ENCODE results near the gene NAA20.

The NAA20 gene

GRCh38 chr20:20023395-20023794, 6.2 kb downstream of the NAA20 start:
- Histone ChIP-seq H3K27me3 (ENCODE audit: control insufficient read depth in 1 of 2, insufficient read depth in 2 of 2, low read length in 2 of 2) (no peaks in the 10 kb centered on the region), H3K9me3 (ENCODE audit: low read length) (no peaks in the 10 kb centered on the region), H3K4me3 (ENCODE audit: low read depth in 1 of 2, low read length in 2 of 2) (no peak overlapping the region), H3K36me3 (ENCODE audit: insufficient read depth, low read length) (peaks cover 23% of the 10 kb centered on the region), H3K4me1 (ENCODE audit: insufficient read depth, low read length) (peaks cover 16% of the 10 kb centered on the region), H3K9ac (ENCODE audit: low read length) (no peak overlapping the region), H3K27ac (ENCODE audit: low read depth, low read length) (no peak overlapping the region)

GRCh38 chr20:20024942-20025341, 7.8 kb downstream of the NAA20 start:
- H3K4me3 ChIP-seq (ENCODE audit: low read depth in 1 of 2, low read length in 2 of 2), result no peak overlapping the region
- H3K27me3 ChIP-seq (ENCODE audit: control insufficient read depth in 1 of 2, insufficient read depth in 2 of 2, low read length in 2 of 2), result no peaks in the 10 kb centered on the region
- no peaks in the 10 kb centered on the region for H3K9me3 ChIP-seq (ENCODE audit: low read length)
- no peak overlapping the region for H3K27ac ChIP-seq (ENCODE audit: low read depth, low read length)
- peaks cover 3% of the 10 kb centered on the region for H3K4me1 ChIP-seq (ENCODE audit: insufficient read depth, low read length)
- peaks cover 26% of the 10 kb centered on the region for H3K36me3 ChIP-seq (ENCODE audit: insufficient read depth, low read length)
- no peak overlapping the region for H3K9ac ChIP-seq (ENCODE audit: low read length)

DNA sequence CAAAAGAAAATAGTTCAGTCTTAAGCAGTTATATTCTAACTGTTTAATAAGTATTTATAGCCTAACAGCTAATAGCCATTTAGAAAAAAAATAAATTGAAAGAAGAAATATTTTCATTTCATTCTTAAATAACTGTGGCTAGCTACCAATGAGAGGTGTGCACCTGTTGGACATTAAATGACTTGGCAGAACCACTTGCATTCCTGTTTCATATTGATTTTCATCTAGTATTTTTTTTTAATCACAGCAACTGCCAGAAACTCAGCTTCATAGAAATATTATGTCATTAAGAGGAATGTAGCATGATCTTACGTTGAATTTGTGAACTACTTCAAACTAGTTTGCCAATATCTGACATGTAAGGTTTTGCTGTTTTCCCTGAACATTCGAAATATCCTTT, 10.1 kb downstream of the NAA20 start:
- H3K4me3 ChIP-seq (ENCODE audit: low read depth in 1 of 2, low read length in 2 of 2), result no peak overlapping the region
- no peak overlapping the region for H3K27ac ChIP-seq (ENCODE audit: low read depth, low read length)
- no peaks in the 10 kb centered on the region for H3K9me3 ChIP-seq (ENCODE audit: low read length)
- no peak overlapping the region for H3K9ac ChIP-seq (ENCODE audit: low read length)
- no peaks in the 10 kb centered on the region for H3K4me1 ChIP-seq (ENCODE audit: insufficient read depth, low read length)
- H3K27me3 ChIP-seq (ENCODE audit: control insufficient read depth in 1 of 2, insufficient read depth in 2 of 2, low read length in 2 of 2), result no peaks in the 10 kb centered on the region
- H3K36me3 ChIP-seq (ENCODE audit: insufficient read depth, low read length), result peaks cover 43% of the 10 kb centered on the region

- no peaks in the 10 kb centered on the region for H3K9me3 ChIP-seq (ENCODE audit: low read length)
- H3K4me3 ChIP-seq (ENCODE audit: low read depth in 1 of 2, low read length in 2 of 2), result no peak overlapping the region
- H3K4me1 ChIP-seq (ENCODE audit: insufficient read depth, low read length), result no peaks in the 10 kb centered on the region
- no peaks in the 10 kb centered on the region for H3K27me3 ChIP-seq (ENCODE audit: control insufficient read depth in 1 of 2, insufficient read depth in 2 of 2, low read length in 2 of 2)
- H3K9ac ChIP-seq (ENCODE audit: low read length), result no peak overlapping the region
- no peak overlapping the region for H3K27ac ChIP-seq (ENCODE audit: low read depth, low read length)
- H3K36me3 ChIP-seq (ENCODE audit: insufficient read depth, low read length), result peaks cover 72% of the 10 kb centered on the region
Observed at GRCh38 chr20:20031790-20032189, 14.6 kb downstream of the NAA20 start.

GRCh38 chr20:20034486-20034885, 17.3 kb downstream of the NAA20 start:
- Histone ChIP-seq H3K4me1 (ENCODE audit: insufficient read depth, low read length) (no peaks in the 10 kb centered on the region), H3K27ac (ENCODE audit: low read depth, low read length) (no peak overlapping the region), H3K9ac (ENCODE audit: low read length) (no peak overlapping the region), H3K9me3 (ENCODE audit: low read length) (no peaks in the 10 kb centered on the region), H3K36me3 (ENCODE audit: insufficient read depth, low read length) (peaks cover 84% of the 10 kb centered on the region), H3K27me3 (ENCODE audit: control insufficient read depth in 1 of 2, insufficient read depth in 2 of 2, low read length in 2 of 2) (no peaks in the 10 kb centered on the region), H3K4me3 (ENCODE audit: low read depth in 1 of 2, low read length in 2 of 2) (no peak overlapping the region)

- no peak overlapping the region for H3K4me3 ChIP-seq (ENCODE audit: low read depth in 1 of 2, low read length in 2 of 2)
- no peak overlapping the region for H3K27ac ChIP-seq (ENCODE audit: low read depth, low read length)
- no peaks in the 10 kb centered on the region for H3K4me1 ChIP-seq (ENCODE audit: insufficient read depth, low read length)
- H3K36me3 ChIP-seq (ENCODE audit: insufficient read depth, low read length), result peaks cover 92% of the 10 kb centered on the region
- H3K9me3 ChIP-seq (ENCODE audit: low read length), result no peaks in the 10 kb centered on the region
- no peak overlapping the region for H3K9ac ChIP-seq (ENCODE audit: low read length)
- no peaks in the 10 kb centered on the region for H3K27me3 ChIP-seq (ENCODE audit: control insufficient read depth in 1 of 2, insufficient read depth in 2 of 2, low read length in 2 of 2)
Observed at GRCh38 chr20:20036756-20037155, 19.6 kb downstream of the NAA20 start.

DNA sequence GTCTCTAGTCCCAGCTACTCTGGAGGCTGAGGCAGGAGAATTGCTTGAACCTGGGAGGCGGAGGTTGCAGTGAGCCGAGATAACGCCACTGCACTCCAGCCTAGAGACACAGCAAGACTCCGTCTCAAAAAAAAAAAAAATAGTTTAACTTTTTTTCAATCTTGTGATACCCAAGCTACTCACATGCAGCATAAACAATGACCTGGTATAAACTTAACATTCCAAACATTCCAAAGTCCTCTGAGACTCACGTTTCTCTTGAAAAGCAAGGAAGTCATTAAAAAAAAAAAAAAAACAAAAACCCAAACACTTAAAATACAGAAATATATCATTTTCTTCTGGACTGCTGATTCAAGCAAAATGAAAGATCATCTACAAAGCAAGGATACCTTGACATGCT, 20.8 kb downstream of the NAA20 start:
- Histone ChIP-seq H3K9ac (ENCODE audit: low read length) (no peak overlapping the region), H3K27ac (ENCODE audit: low read depth, low read length) (no peak overlapping the region), H3K27me3 (ENCODE audit: control insufficient read depth in 1 of 2, insufficient read depth in 2 of 2, low read length in 2 of 2) (no peaks in the 10 kb centered on the region), H3K9me3 (ENCODE audit: low read length) (no peaks in the 10 kb centered on the region), H3K36me3 (ENCODE audit: insufficient read depth, low read length) (peaks cover 94% of the 10 kb centered on the region), H3K4me3 (ENCODE audit: low read depth in 1 of 2, low read length in 2 of 2) (no peak overlapping the region), H3K4me1 (ENCODE audit: insufficient read depth, low read length) (no peaks in the 10 kb centered on the region)

DNA sequence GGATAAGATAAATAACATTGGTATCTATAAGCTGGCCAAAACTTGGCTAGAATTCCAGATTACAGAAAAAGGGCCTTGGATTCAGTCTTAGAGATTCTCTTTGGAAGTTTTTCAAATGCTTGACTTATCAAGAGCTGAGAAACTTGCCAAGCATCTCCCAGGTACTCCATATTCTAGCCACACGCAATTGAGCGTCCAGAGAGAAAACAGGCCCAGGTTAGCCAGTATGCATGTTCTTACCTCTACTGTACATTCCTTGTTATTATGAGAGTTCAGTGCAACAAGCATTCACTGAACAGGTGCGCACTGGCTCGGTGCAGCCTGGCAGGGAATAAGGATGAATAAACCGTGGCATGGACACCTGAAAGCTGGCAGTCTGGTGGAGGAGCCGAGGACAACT, 21.4 kb downstream of the NAA20 start:
- Histone ChIP-seq H3K9ac (ENCODE audit: low read length) (no peak overlapping the region), H3K4me3 (ENCODE audit: low read depth in 1 of 2, low read length in 2 of 2) (no peak overlapping the region), H3K4me1 (ENCODE audit: insufficient read depth, low read length) (no peaks in the 10 kb centered on the region), H3K36me3 (ENCODE audit: insufficient read depth, low read length) (peaks cover 93% of the 10 kb centered on the region), H3K9me3 (ENCODE audit: low read length) (no peaks in the 10 kb centered on the region), H3K27ac (ENCODE audit: low read depth, low read length) (no peak overlapping the region), H3K27me3 (ENCODE audit: control insufficient read depth in 1 of 2, insufficient read depth in 2 of 2, low read length in 2 of 2) (no peaks in the 10 kb centered on the region)

GRCh38 chr20:20039752-20040387, 22.7 kb downstream of the NAA20 start:
- Histone ChIP-seq H3K9me3 (ENCODE audit: low read length) (no peaks in the 10 kb centered on the region), H3K4me3 (ENCODE audit: low read depth in 1 of 2, low read length in 2 of 2) (no peak overlapping the region), H3K4me1 (ENCODE audit: insufficient read depth, low read length) (no peaks in the 10 kb centered on the region), H3K36me3 (ENCODE audit: insufficient read depth, low read length) (peaks cover 97% of the 10 kb centered on the region), H3K27ac (ENCODE audit: low read depth, low read length) (no peak overlapping the region), H3K27me3 (ENCODE audit: control insufficient read depth in 1 of 2, insufficient read depth in 2 of 2, low read length in 2 of 2) (no peaks in the 10 kb centered on the region), H3K9ac (ENCODE audit: low read length) (no peak overlapping the region)

- peaks cover 34% of the 10 kb centered on the region for H3K36me3 ChIP-seq (ENCODE audit: insufficient read depth, low read length)
- no peaks in the 10 kb centered on the region for H3K27me3 ChIP-seq (ENCODE audit: control insufficient read depth in 1 of 2, insufficient read depth in 2 of 2, low read length in 2 of 2)
- no peaks in the 10 kb centered on the region for H3K9me3 ChIP-seq (ENCODE audit: low read length)
- H3K9ac ChIP-seq (ENCODE audit: low read length), result peak overlapping the region; percentile 87
- H3K4me3 ChIP-seq (ENCODE audit: low read depth in 1 of 2, low read length in 2 of 2), result peak overlapping the region; percentile 87 to 94
- H3K4me1 ChIP-seq (ENCODE audit: insufficient read depth, low read length), result peaks cover 12% of the 10 kb centered on the region
- H3K27ac ChIP-seq (ENCODE audit: low read depth, low read length), result peak overlapping the region; percentile 73
Observed at GRCh38 chr20:20051767-20052073, 34.6 kb downstream of the NAA20 start.

GRCh38 chr20:20052074-20052970, 35.2 kb downstream of the NAA20 start, which contains the start of the genes CFAP61 and CRNKL1:
CFAP61 (plus strand) TSS chr20:20052532; CDS start chr20:20056654, 4,122 bp downstream.
CRNKL1 (minus strand) TSS chr20:20052466; CDS start chr20:20052342, 124 bp downstream.
- H3K9ac ChIP-seq (ENCODE audit: low read length), result peak within 1 kb of the TSS; percentile 87
- H3K9me3 ChIP-seq (ENCODE audit: low read length), result no peaks in the 10 kb centered on the region
- peaks cover 12% of the 10 kb centered on the region for H3K4me1 ChIP-seq (ENCODE audit: insufficient read depth, low read length)
- peak within 1 kb of the TSS; percentile 87 to 94 for H3K4me3 ChIP-seq (ENCODE audit: low read depth in 1 of 2, low read length in 2 of 2)
- H3K36me3 ChIP-seq (ENCODE audit: insufficient read depth, low read length), result peaks cover 29% of the 10 kb centered on the region
- peak within 1 kb of the TSS; percentile 73 for H3K27ac ChIP-seq (ENCODE audit: low read depth, low read length)
- no peaks in the 10 kb centered on the region for H3K27me3 ChIP-seq (ENCODE audit: control insufficient read depth in 1 of 2, insufficient read depth in 2 of 2, low read length in 2 of 2)

Data from muscle layer of colon (tissue), 2 donors.